GM19043 (cell line): ENCODE results near the gene ARSD.

Source experiments
- ATAC-seq: cut with Tn5 transposase; IDR thresholded peaks from one replicate; pipeline ENCODE4 v1.9.1; 2021; ENCODE audit warnings: low read depth; ENCODE audit not compliant: unreplicated experiment

Gene ARSD

DNA sequence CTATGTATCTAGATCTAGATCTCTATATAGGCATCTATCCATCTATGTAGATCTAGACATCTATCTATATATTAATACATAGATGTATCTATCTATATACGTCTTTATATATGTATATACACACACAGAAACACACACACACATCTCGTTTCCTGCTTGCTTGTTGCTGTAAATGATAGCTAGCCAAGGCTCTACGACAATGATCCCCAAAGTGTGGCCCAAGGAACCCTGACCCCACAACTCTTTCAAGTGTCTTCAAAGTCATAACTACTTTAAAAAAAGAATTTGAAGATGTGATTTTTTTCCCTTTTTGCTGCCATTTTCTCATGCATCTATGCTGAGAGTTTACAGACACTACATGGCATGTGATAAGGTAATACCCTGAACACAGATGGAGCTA is 71.6 kb downstream of the ARSD start:
- ATAC-seq, result no peak

DNA sequence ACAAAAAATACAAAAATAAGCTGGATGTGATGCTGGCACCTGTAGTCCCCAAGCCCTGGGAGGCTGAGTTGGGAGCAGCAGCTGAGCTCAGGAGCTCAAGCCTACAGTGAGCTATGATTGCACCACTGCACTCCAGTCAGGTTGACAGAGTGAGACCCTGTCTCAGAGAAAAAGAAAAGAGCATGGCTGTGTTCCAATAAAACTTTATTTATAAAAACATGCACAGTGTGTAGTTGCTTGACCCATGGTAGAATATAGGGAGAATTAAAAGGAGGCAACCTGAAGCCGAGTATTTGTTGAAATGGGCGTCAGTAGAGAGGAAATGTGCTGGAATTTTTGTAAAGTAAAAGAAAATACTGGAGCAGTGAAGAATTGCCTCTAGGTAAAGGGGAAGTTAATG is 73.4 kb downstream of the ARSD start:
- ATAC-seq, result no peak

DNA sequence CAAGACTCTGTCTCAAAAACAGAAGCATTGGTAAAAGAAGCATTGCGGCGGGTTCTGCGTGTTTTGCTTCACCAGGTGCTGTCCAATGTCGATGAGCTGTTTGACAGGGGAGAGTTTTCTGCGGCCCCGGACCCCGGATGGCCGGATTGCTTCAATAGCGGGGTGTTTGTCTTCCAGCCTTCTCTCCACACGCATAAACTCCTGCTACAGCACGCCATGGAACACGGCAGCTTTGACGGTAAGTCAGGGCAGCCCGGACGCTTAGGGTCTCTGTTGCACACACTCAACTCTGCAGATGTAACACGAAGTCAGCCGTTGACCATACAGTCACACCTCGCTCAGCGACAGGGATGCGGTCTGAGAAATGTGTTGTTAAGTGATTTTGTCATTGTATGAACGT is 74.2 kb downstream of the ARSD start:
- no peak for ATAC-seq
